HepG2 (cell line): ENCODE data around the gene ACO1. TPM values are rescaled to one million over a fixed set of nuclear protein-coding genes. Genes with fewer than 3 reads are reported as not detected.
A peak's percentile ranks its signal among the peaks of the same experiment; 100 is the strongest.

Source experiments
- CBX5 ChIP-seq: sonication (generic); formaldehyde crosslinking; IDR thresholded peaks from 2 replicates; pipeline ENCODE4 v1.4.0; 2020; ENCODE audit warnings: missing genetic modification reagents, borderline replicate concordance
- FIP1L1 ChIP-seq: fragments of 200-400 bp; formaldehyde crosslinking; IDR thresholded peaks from 2 replicates; pipeline ENCODE4 v1.6.1; 2018; ENCODE audit warnings: low read depth, mild to moderate bottlenecking, low read length, moderate library complexity, borderline replicate concordance; ENCODE audit not compliant: insufficient read depth
- FOXP4 ChIP-seq: sonication (generic); formaldehyde crosslinking; IDR thresholded peaks from 2 replicates; pipeline ENCODE4 v1.4.0; 2020; ENCODE audit warnings: missing genetic modification reagents
- HNRNPLL ChIP-seq: fragments of 200-400 bp; formaldehyde crosslinking; IDR thresholded peaks from 2 replicates; pipeline ENCODE4 v1.6.1; 2017; ENCODE audit warnings: mild to moderate bottlenecking, low read depth, low read length; ENCODE audit not compliant: poor library complexity, severe bottlenecking
- RNF2 ChIP-seq: fragments of 450-650 bp; conservative IDR thresholded peaks from 2 replicates; pipeline ENCODE4 v1.6.1; 2016; ENCODE audit warnings: low read depth
- SP2 ChIP-seq: sonication (generic); formaldehyde crosslinking; IDR thresholded peaks from 2 replicates; pipeline ENCODE4 v1.5.1; 2020; ENCODE audit warnings: mild to moderate bottlenecking, missing genetic modification reagents
- ZC3H13 ChIP-seq: sonication (generic); formaldehyde crosslinking; IDR thresholded peaks from 2 replicates; pipeline ENCODE4 v1.8.1; 2023; ENCODE audit warnings: mild to moderate bottlenecking, missing genetic modification reagents, moderate library complexity
- ZFP36L2 ChIP-seq: sonication (generic); formaldehyde crosslinking; IDR thresholded peaks from 2 replicates; pipeline ENCODE4 v1.4.0; 2020; ENCODE audit warnings: missing genetic modification reagents
- ZNF224 ChIP-seq: sonication (generic); formaldehyde crosslinking; IDR thresholded peaks from 2 replicates; pipeline ENCODE4 v1.5.0; 2020; ENCODE audit warnings: mild to moderate bottlenecking, missing genetic modification reagents
- ZNF609 ChIP-seq: sonication (generic); formaldehyde crosslinking; IDR thresholded peaks from 2 replicates; pipeline ENCODE4 v1.4.0; 2020; ENCODE audit warnings: mild to moderate bottlenecking, missing genetic modification reagents, borderline replicate concordance
- polyA plus RNA-seq, 8 experiments: library from polyadenylated mRNA; depleted of rRNA in 3 of 8; stranded (reverse) in 7 of 8; unstranded in 1 of 8; fragments of >200 nt; fragmentation: Illumina TruSeq in 4 of 8; extraction: Trizol in 4 of 8; gene quantifications; 2 replicates each; pipeline versions ENCODE4 v1.2.1 to v1.2.3, GENCODE V29; 2011 to 2016; ENCODE audit warnings: low read depth in 4 of 8, missing spikeins in 1 of 8, mixed read lengths in 1 of 8; ENCODE audit not compliant: insufficient read depth in 1 of 8
- total RNA-seq, 5 experiments: library from RNA; depleted of rRNA; stranded (reverse); fragments of >200 nt; fragmentation: Illumina TruSeq; extraction: Trizol; gene quantifications; 2 replicates each; pipeline ENCODE4 v1.2.3, GENCODE V29; 2016; ENCODE audit warnings: low read depth in 1 of 5

ACO1 gene
- total and polyA plus RNA-seq, 2 of the 13 experiments (the other 11 are each of a cell fraction or from before 2014, with no cell fraction given): 20.1 to 48.2 TPM

GRCh38 chr9:32456564-32456963 lies 72.1 kb downstream of the ACO1 start (continued):
- TF ChIP-seq FOXP4 (CRISPR knock-in tag) (peak; percentile 64), CBX5 (CRISPR knock-in tag) (no peak), ZC3H13 (CRISPR knock-in tag) (no peak), SP2 (no peak), ZNF224 (CRISPR knock-in tag) (no peak), FIP1L1 (no peak), HNRNPLL (no peak), ZFP36L2 (no peak), ZNF609 (peak; percentile 50; the same call in 1 of the 2 replicates), RNF2 (no peak)
